DMS53 (cell line): ENCODE data around the gene SLC13A3.

Experiments used
- DNase-seq: peaks from one replicate; lab custom pipeline; 2025; lab: John Stamatoyannopoulos, UW

SLC13A3 gene

GRCh38 chr20:46651091-46651962, at the start of gene SLC13A3:
Gene SLC13A3, minus strand, starts transcription at chr20:46651459. Its CDS starts 38 bp downstream, at chr20:46651421.
- peak; percentile 40 for DNase-seq

- DNase-seq: no peak
Measured at GRCh38 chr20:46701057-46701456, 49.8 kb upstream of the SLC13A3 start.

GRCh38 chr20:46700481-46700880, 49.2 kb upstream of the SLC13A3 start:
- DNase-seq: no peak

GRCh38 chr20:46699651-46700359, 48.5 kb upstream of the SLC13A3 start:
- DNase-seq: peak; percentile 54

- DNase-seq: no peak
Measured at GRCh38 chr20:46698788-46699187, 47.5 kb upstream of the SLC13A3 start.

GRCh38 chr20:46696791-46697279, 45.6 kb upstream of the SLC13A3 start:
- no peak for DNase-seq

GRCh38 chr20:46695892-46696291, 44.6 kb upstream of the SLC13A3 start:
- peak; percentile 22 for DNase-seq

GRCh38 chr20:46694484-46694883, 43.2 kb upstream of the SLC13A3 start:
- peak; percentile 47 for DNase-seq

- DNase-seq: no peak
Measured at GRCh38 chr20:46691196-46691595, 39.9 kb upstream of the SLC13A3 start.

GRCh38 chr20:46690219-46691106, 39.2 kb upstream of the SLC13A3 start:
- DNase-seq: peak; percentile 35

GRCh38 chr20:46689754-46690085, 38.5 kb upstream of the SLC13A3 start:
- no peak for DNase-seq

GRCh38 chr20:46689082-46689753, 38.0 kb upstream of the SLC13A3 start, which contains the start of gene TP53RK:
Gene TP53RK, minus strand, starts transcription at chr20:46689444. Its CDS starts 30 bp downstream, at chr20:46689414.
- peak; percentile 95 for DNase-seq

GRCh38 chr20:46688151-46689081, 37.2 kb upstream of the SLC13A3 start:
- peak; percentile 75 for DNase-seq

- peak; percentile 89 for DNase-seq
Measured at GRCh38 chr20:46683939-46684750, 32.9 kb upstream of the SLC13A3 start.

GRCh38 chr20:46683668-46683938, 32.3 kb upstream of the SLC13A3 start:
- no peak for DNase-seq

- no peak for DNase-seq
Measured at GRCh38 chr20:46683011-46683667, 31.9 kb upstream of the SLC13A3 start.

- DNase-seq: peak; percentile 37
Measured at GRCh38 chr20:46682063-46682821, 31.0 kb upstream of the SLC13A3 start.
